SK-N-SH (cell line): Measurements from ENCODE around the gene DLL1. TPM values are rescaled to one million over a fixed set of nuclear protein-coding genes. Genes with fewer than 3 reads are reported as not detected.

Experiments used
- CTCF ChIA-PET: fragments of 300-600, 350-600 bp; formaldehyde crosslinking; extraction: SDS; loops from one replicate; lab custom pipeline; 2021; lab: Yijun Ruan, JAX
- POLR2A ChIA-PET: fragments of 350-600 bp; sonication (Branson Sonifier 250); formaldehyde crosslinking; extraction: SDS; loops from one replicate; lab custom pipeline; 2020; ENCODE audit warnings: antibody characterized with exemption, inconsistent platforms; lab: Yijun Ruan, JAX
- DNase-seq: peaks from one replicate; pipeline ENCODE4 v3.0.0; 2012
- H2AFZ ChIP-seq: fragments of 200-600 bp; sonication (generic); 2 replicates; pipeline ENCODE4 v1.8.1; 2016; ENCODE audit warnings: antibody characterized with exemption, mild to moderate bottlenecking, low read depth
- H3F3A ChIP-seq: fragments of 200-600 bp; sonication (generic); replicated peaks from 2 replicates; pipeline ENCODE3; 2016; ENCODE audit warnings: antibody characterized with exemption, mild to moderate bottlenecking; ENCODE audit not compliant: insufficient read depth
- H3K27ac ChIP-seq, 2 experiments: fragments of 200-500 bp in 1 of 2; fragments of 200-600 bp in 1 of 2; sonication (Bioruptor generic) in 1 of 2; sonication (generic), shearing (Covaris generic) in 1 of 2; 2 replicates each; pipeline versions ENCODE4 v1.5.1 to v1.6.1; 2014 to 2016; ENCODE audit warnings: low read depth in 2 of 2, inconsistent platforms in 1 of 2, low read length in 1 of 2, mild to moderate bottlenecking in 1 of 2, mixed read lengths in 1 of 2
- H3K27me3 ChIP-seq: fragments of 200-600 bp; sonication (generic), shearing (Covaris generic); 2 replicates; pipeline ENCODE4 v1.6.1; 2016; ENCODE audit warnings: mixed run types; ENCODE audit not compliant: insufficient read depth
- H3K36me3 ChIP-seq, 2 experiments: fragments of 200-500 bp in 1 of 2; fragments of 200-600 bp in 1 of 2; sonication (Bioruptor generic) in 1 of 2; sonication (generic) in 1 of 2; replicated peaks in 1 of 2; 2 replicates each; pipeline versions ENCODE3 to v1.5.1; 2014 to 2016; ENCODE audit warnings: low read length in 1 of 2, mild to moderate bottlenecking in 1 of 2; ENCODE audit not compliant: insufficient read depth in 2 of 2, control insufficient read depth in 1 of 2
- H3K4me1 ChIP-seq, 2 experiments: fragments of 200-500 bp in 1 of 2; fragments of 200-600 bp in 1 of 2; sonication (Bioruptor generic) in 1 of 2; sonication (generic), shearing (Covaris generic) in 1 of 2; 2 replicates each; pipeline versions ENCODE4 v1.5.1 to v1.6.1; 2014 to 2016; ENCODE audit warnings: low read depth in 1 of 2, low read length in 1 of 2, mixed run types in 1 of 2; ENCODE audit not compliant: insufficient read depth in 2 of 2, control insufficient read depth in 1 of 2
- H3K4me2 ChIP-seq: fragments of 200-600 bp; sonication (generic), shearing (Covaris generic); 2 replicates; pipeline ENCODE4 v1.6.1; 2017; ENCODE audit warnings: mixed run types
- H3K4me3 ChIP-seq, 2 experiments: fragments of 200-500 bp in 1 of 2; fragments of 200-600 bp in 1 of 2; sonication (Bioruptor generic) in 1 of 2; sonication (generic), shearing (Covaris generic) in 1 of 2; 2 replicates each; pipeline versions ENCODE4 v1.5.1 to v1.8.1; 2014 to 2016; ENCODE audit warnings: low read depth in 2 of 2, inconsistent platforms in 1 of 2, low read length in 1 of 2, mild to moderate bottlenecking in 1 of 2, mixed read lengths in 1 of 2, moderate library complexity in 1 of 2
- H3K79me2 ChIP-seq: fragments of 200-600 bp; sonication (generic); 2 replicates; pipeline ENCODE4 v1.8.1; 2017; ENCODE audit warnings: mild to moderate bottlenecking; ENCODE audit not compliant: insufficient read depth
- H3K9ac ChIP-seq: fragments of 200-600 bp; sonication (generic); 2 replicates; pipeline ENCODE4 v1.6.1; 2017; ENCODE audit warnings: mixed run types
- H3K9me2 ChIP-seq: fragments of 200-600 bp; sonication (generic); 2 replicates; pipeline ENCODE4 v1.6.1; 2017; ENCODE audit warnings: mixed run types
- H3K9me3 ChIP-seq: fragments of 200-600 bp; sonication (generic); 2 replicates; pipeline ENCODE4 v1.6.1; 2017; ENCODE audit warnings: mixed run types, mild to moderate bottlenecking, moderate library complexity
- H4K20me1 ChIP-seq: fragments of 200-600 bp; sonication (generic); 2 replicates; pipeline ENCODE4 v1.6.1; 2017; ENCODE audit warnings: mild to moderate bottlenecking, mixed run types; ENCODE audit not compliant: insufficient read depth
- CTCF ChIP-seq: fragments of 200-600 bp; sonication (generic); IDR thresholded peaks from 2 replicates; pipeline ENCODE4 v1.6.1; 2017; ENCODE audit warnings: antibody characterized with exemption, mild to moderate bottlenecking, moderate library complexity
- EP300 ChIP-seq, 2 experiments: IDR thresholded peaks; 2 replicates each; pipeline versions ENCODE4 v1.4.0 to v1.6.1; 2012; ENCODE audit warnings: borderline replicate concordance in 1 of 2, low read depth in 1 of 2, low read length in 1 of 2
- EZH2phosphoT487 ChIP-seq: fragments of 200-600 bp; sonication (generic); IDR thresholded peaks from 2 replicates; pipeline ENCODE4 v1.6.1; 2017; ENCODE audit warnings: low read depth, mixed run types, mild to moderate bottlenecking, antibody characterized with exemption, moderate library complexity, borderline replicate concordance
- FOSL2 ChIP-seq: IDR thresholded peaks from 2 replicates; pipeline ENCODE4 v1.4.0; 2012; ENCODE audit warnings: low read depth, mild to moderate bottlenecking, moderate library complexity, borderline replicate concordance
- FOXJ3 ChIP-seq: sonication (generic); formaldehyde crosslinking; IDR thresholded peaks from 2 replicates; pipeline ENCODE4 v1.5.1; 2020; ENCODE audit warnings: mild to moderate bottlenecking, missing genetic modification reagents
- JUND ChIP-seq: IDR thresholded peaks from 2 replicates; pipeline ENCODE4 v1.4.0; 2012
- MAX ChIP-seq: IDR thresholded peaks from 2 replicates; pipeline ENCODE4 v1.4.0; 2012; ENCODE audit warnings: low read depth
- MEF2A ChIP-seq: IDR thresholded peaks from 2 replicates; pipeline ENCODE4 v1.4.0; 2012; ENCODE audit warnings: low read depth, borderline replicate concordance
- RCOR1 ChIP-seq: fragments of 150-350 bp; IDR thresholded peaks from 2 replicates; pipeline ENCODE4 v1.6.1; 2017; ENCODE audit warnings: antibody characterized with exemption, low read length
- RFX5 ChIP-seq: IDR thresholded peaks from 2 replicates; pipeline ENCODE4 v1.6.1; 2012; ENCODE audit warnings: mild to moderate bottlenecking, improper control_type of control experiment, low read length
- RXRA ChIP-seq: IDR thresholded peaks from 2 replicates; pipeline ENCODE4 v1.4.0; 2012; ENCODE audit warnings: low read depth, mild to moderate bottlenecking, borderline replicate concordance
- SIN3A ChIP-seq: IDR thresholded peaks from 2 replicates; pipeline ENCODE4 v1.6.1; 2012; ENCODE audit warnings: low read depth, mild to moderate bottlenecking, low read length, moderate library complexity, borderline replicate concordance
- TAF1 ChIP-seq: IDR thresholded peaks from 2 replicates; pipeline ENCODE4 v1.6.1; 2012; ENCODE audit warnings: low read depth, mild to moderate bottlenecking, low read length, moderate library complexity, borderline replicate concordance
- TCF12 ChIP-seq: IDR thresholded peaks from 2 replicates; pipeline ENCODE4 v1.4.0; 2012
- TEAD4 ChIP-seq: IDR thresholded peaks from 2 replicates; pipeline ENCODE4 v1.4.0; 2012; ENCODE audit warnings: mild to moderate bottlenecking, borderline replicate concordance; ENCODE audit not compliant: insufficient read depth
- WGBS: methylation state at CpG from one replicate; pipeline ENCODE4 v1.1.6; 2017; ENCODE audit warnings: low lambda C conversion rate; 5-methylcytosine and 5-hydroxymethylcytosine counted together
- polyA plus RNA-seq, 3 experiments: library from polyadenylated mRNA; depleted of rRNA; stranded (reverse); fragments of >200 nt; gene quantifications; 2 replicates each; pipeline ENCODE4 v1.2.3, GENCODE V29; 2012
- TF ChIP-seq, protein P1 (sequence below): IDR thresholded peaks from 2 replicates; pipeline ENCODE4; 2012

DLL1 gene
- polyA plus RNA-seq, 1 of the 3 experiments (the other 2 are of a cell fraction) = 0.25 TPM

DNA sequence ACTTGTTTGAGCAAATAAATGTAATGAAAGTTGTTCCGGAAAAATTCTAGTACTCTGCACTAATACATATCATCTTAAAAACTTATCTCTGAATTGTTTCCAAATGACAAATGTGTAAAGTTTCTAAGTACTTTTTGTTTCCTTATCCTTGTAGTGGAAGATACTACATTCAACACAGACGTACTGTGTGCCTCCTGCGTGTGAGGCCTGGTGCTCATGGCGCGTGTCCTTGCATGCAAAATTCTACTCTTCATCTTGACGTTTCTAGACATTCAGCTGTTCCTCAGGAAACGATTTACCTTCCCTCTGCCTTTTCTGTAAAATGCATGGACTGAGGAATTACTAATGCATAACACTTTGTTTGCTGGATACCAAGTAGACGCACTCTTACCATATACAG lies 11.5 kb downstream of the DLL1 start:
- Histone ChIP-seq H3K9me3 (no peaks in the 10 kb centered on the region), H2AFZ (no peak overlapping the region), H3F3A (no peaks in the 10 kb centered on the region), H4K20me1 (no peaks in the 10 kb centered on the region), H3K4me3 (no peak overlapping the region), H3K27ac (no peak overlapping the region), H3K4me1 (no peaks in the 10 kb centered on the region), H3K79me2 (no peaks in the 10 kb centered on the region), H3K4me2 (no peak overlapping the region), H3K27me3 (no peaks in the 10 kb centered on the region; the same call in 1 of the 2 replicates), H3K9me2 (no peaks in the 10 kb centered on the region), H3K36me3 (no peaks in the 10 kb centered on the region), H3K9ac (no peak overlapping the region)
- 86% methylated on average over 8 of the region's 8 CpGs for WGBS
- TF ChIP-seq TAF1 (no peak), TEAD4 (no peak), MEF2A (no peak), EZH2phosphoT487 (no peak), RFX5 (no peak)
- TF ChIP-seq, protein P1, sequence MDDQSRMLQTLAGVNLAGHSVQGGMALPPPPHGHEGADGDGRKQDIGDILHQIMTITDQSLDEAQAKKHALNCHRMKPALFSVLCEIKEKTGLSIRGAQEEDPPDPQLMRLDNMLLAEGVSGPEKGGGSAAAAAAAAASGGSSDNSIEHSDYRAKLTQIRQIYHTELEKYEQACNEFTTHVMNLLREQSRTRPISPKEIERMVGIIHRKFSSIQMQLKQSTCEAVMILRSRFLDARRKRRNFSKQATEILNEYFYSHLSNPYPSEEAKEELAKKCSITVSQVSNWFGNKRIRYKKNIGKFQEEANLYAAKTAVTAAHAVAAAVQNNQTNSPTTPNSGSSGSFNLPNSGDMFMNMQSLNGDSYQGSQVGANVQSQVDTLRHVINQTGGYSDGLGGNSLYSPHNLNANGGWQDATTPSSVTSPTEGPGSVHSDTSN = no peak
- ChIA-PET POLR2A (no interaction called here), CTCF (interaction anchor here (0.8 to 1.8 kb wide), 2 partner anchors 15 to 329 kb away, joined by 4 read pairs; no protein-coding TSS in a partner anchor)
- DNase-seq = no peak

GRCh38 chr6:170278743-170279094 lies 12.2 kb downstream of the DLL1 start:
- H3K4me2 ChIP-seq = no peak overlapping the region
- ChIA-PET POLR2A (no interaction called here), CTCF (no interaction called here)
- no peaks in the 10 kb centered on the region for H3K9me3 ChIP-seq
- 66% methylated on average over 9 of the region's 9 CpGs for whole genome bisulfite sequencing
- no peak overlapping the region for H2AFZ ChIP-seq
- no peak overlapping the region for H3K27ac ChIP-seq
- TF ChIP-seq RXRA (no peak), RCOR1 (no peak), TAF1 (no peak), FOSL2 (no peak)
- H3K79me2 ChIP-seq = no peaks in the 10 kb centered on the region
- H4K20me1 ChIP-seq = no peaks in the 10 kb centered on the region
- H3K27me3 ChIP-seq = no peaks in the 10 kb centered on the region; the same call in 1 of the 2 replicates
- no peak for DNase-seq
- no peaks in the 10 kb centered on the region for H3K9me2 ChIP-seq
- H3K4me3 ChIP-seq = no peak overlapping the region
- H3K36me3 ChIP-seq = no peaks in the 10 kb centered on the region
- no peaks in the 10 kb centered on the region for H3K4me1 ChIP-seq
- H3F3A ChIP-seq = no peaks in the 10 kb centered on the region
- no peak overlapping the region for H3K9ac ChIP-seq

GRCh38 chr6:170277893-170278742 lies 12.8 kb downstream of the DLL1 start:
- Histone ChIP-seq H3K9me2 (no peaks in the 10 kb centered on the region), H3K4me3 (no peak overlapping the region), H3K4me1 (no peaks in the 10 kb centered on the region), H3K79me2 (no peaks in the 10 kb centered on the region), H3K27ac (no peak overlapping the region), H3K9me3 (no peaks in the 10 kb centered on the region), H3K9ac (no peak overlapping the region), H3K36me3 (no peaks in the 10 kb centered on the region), H4K20me1 (no peaks in the 10 kb centered on the region), H3F3A (no peaks in the 10 kb centered on the region), H3K4me2 (no peak overlapping the region), H3K27me3 (no peaks in the 10 kb centered on the region; the same call in 1 of the 2 replicates), H2AFZ (no peak overlapping the region)
- no peak for DNase-seq
- ChIA-PET POLR2A (no interaction called here), CTCF (interaction anchor here (1.1 kb wide), 1 partner anchor 239 kb away, joined by 3 read pairs; no protein-coding TSS in a partner anchor)
- WGBS = 74% methylated on average over 8 of the region's 8 CpGs
- no peak for TF ChIP-seq TEAD4
- no peak for TF ChIP-seq FOSL2
- TF ChIP-seq, protein P1 = no peak
- TF ChIP-seq SIN3A = no peak
- TF ChIP-seq CTCF = no peak
- no peak for TF ChIP-seq FOXJ3 (CRISPR knock-in tag)
- no peak for TF ChIP-seq EP300 (IDR thresholded peaks at IDR 0.05; ENCODE audit: borderline replicate concordance in 1 of 2, low read depth in 1 of 2, low read length in 1 of 2)
- TF ChIP-seq RCOR1 = no peak
- TF ChIP-seq MAX = no peak
- no peak for TF ChIP-seq TCF12
- TF ChIP-seq JUND = no peak
